H1 (cell line): ENCODE results near the gene MED12L. TPM values are rescaled to one million over a fixed set of nuclear protein-coding genes. Genes with fewer than 3 reads are reported as not detected.

ENCODE experiments used
- CHD7 ChIP-seq: fragments of 300-600 bp; sonication (generic); IDR thresholded peaks from 2 replicates; pipeline ENCODE4 v1.7.1; 2012; ENCODE audit warnings: low read length, moderate library complexity, mild to moderate bottlenecking, inconsistent platforms; ENCODE audit not compliant: insufficient replicate concordance
- EZH2 ChIP-seq: fragments of 200-600 bp; sonication (generic); IDR thresholded peaks from 2 replicates; pipeline ENCODE4 v1.7.1; 2012; ENCODE audit warnings: low read depth, mild to moderate bottlenecking, moderate library complexity, low read length, inconsistent platforms; ENCODE audit not compliant: severe bottlenecking
- GABPA ChIP-seq: IDR thresholded peaks from 2 replicates; pipeline ENCODE4 v1.6.1; 2011; ENCODE audit warnings: mild to moderate bottlenecking, low read length, moderate library complexity, borderline replicate concordance; ENCODE audit not compliant: insufficient read depth
- NANOG ChIP-seq: IDR thresholded peaks from 2 replicates; pipeline ENCODE4 v1.6.1; 2011; ENCODE audit warnings: low read length, low read depth, mild to moderate bottlenecking, inconsistent platforms; ENCODE audit not compliant: insufficient read depth, poor library complexity, severe bottlenecking
- NRF1 ChIP-seq: IDR thresholded peaks from 2 replicates; pipeline ENCODE4 v1.6.1; 2011; ENCODE audit warnings: mild to moderate bottlenecking, low read depth, low read length, improper control_type of control experiment
- POU5F1 ChIP-seq: IDR thresholded peaks from 2 replicates; pipeline ENCODE4 v1.6.1; 2011; ENCODE audit warnings: low read depth, mild to moderate bottlenecking, low read length, moderate library complexity
- SAP30 ChIP-seq: fragments of 300-600 bp; sonication (generic); IDR thresholded peaks from 2 replicates; pipeline ENCODE4 v1.7.1; 2012; ENCODE audit warnings: low read length, moderate library complexity, mild to moderate bottlenecking, inconsistent platforms; ENCODE audit not compliant: insufficient read depth, insufficient replicate concordance
- SIX5 ChIP-seq: IDR thresholded peaks from 2 replicates; pipeline ENCODE4 v1.6.1; 2011; ENCODE audit warnings: mild to moderate bottlenecking, low read depth, low read length
- SP2 ChIP-seq: IDR thresholded peaks from 2 replicates; pipeline ENCODE4 v1.6.1; 2012; ENCODE audit warnings: mild to moderate bottlenecking, low read length, inconsistent platforms
- TAF7 ChIP-seq: optimal IDR thresholded peaks from 2 replicates; pipeline ENCODE3; 2011; ENCODE audit warnings: low read depth, mild to moderate bottlenecking, inconsistent platforms, low read length, moderate library complexity, borderline replicate concordance
- TBP ChIP-seq: IDR thresholded peaks from 2 replicates; pipeline ENCODE4 v1.6.1; 2011; ENCODE audit warnings: low read depth, low read length, improper control_type of control experiment
- polyA plus RNA-seq, 7 experiments: library from polyadenylated mRNA; depleted of rRNA in 3 of 7; stranded (reverse) in 5 of 7; unstranded in 2 of 7; fragments of >200 nt in 5 of 7; fragments of 200-250 nt in 2 of 7; gene quantifications; 1 replicate in 5 of 7; 2 replicates in 1 of 7; 4 replicates in 1 of 7; pipeline versions ENCODE4 v1.2.1 to v1.2.3, GENCODE V29; 2011 to 2013; ENCODE audit warnings: missing spikeins in 2 of 7, mixed read lengths in 2 of 7
- total RNA-seq: library from RNA; stranded (reverse); fragmentation: NEBNext Ultra II Directional; extraction: Animal tissue kit (Norgen Biotek cat#: 25700); gene quantifications from 2 replicates; pipeline ENCODE4 v1.2.1, GENCODE V29; 2021

Gene MED12L
- total and polyA plus RNA-seq, 2 of the 8 experiments (the other 6 are each of a cell fraction or from before 2014, with no cell fraction given) = 3.6 to 26.2 TPM

GRCh38 chr3:151085227-151085888, at the start of gene MED12L (continued):
- TF ChIP-seq GABPA (no peak), NANOG (no peak), TAF7 (no peak), EZH2 (no peak), CHD7 (no peak), SIX5 (no peak), TBP (no peak), SP2 (no peak), SAP30 (no peak), NRF1 (peak; percentile 58), POU5F1 (no peak)
